GM12891 (cell line): ENCODE results near the gene EYS.

Source experiments
- PAX5 ChIP-seq: IDR thresholded peaks from 2 replicates; pipeline ENCODE4 v1.6.1; 2011; ENCODE audit warnings: low read length, moderate library complexity, mild to moderate bottlenecking; ENCODE audit not compliant: insufficient read depth, severe bottlenecking
- POLR2A ChIP-seq: IDR thresholded peaks from 2 replicates; pipeline ENCODE4 v1.6.1; 2011; ENCODE audit warnings: low read depth, low read length, control low read depth
- POLR2AphosphoS5 ChIP-seq: IDR thresholded peaks from 2 replicates; pipeline ENCODE4 v1.6.1; 2011; ENCODE audit warnings: low read depth, low read length, control low read depth
- POU2F2 ChIP-seq: IDR thresholded peaks from 2 replicates; pipeline ENCODE4 v1.6.1; 2011; ENCODE audit warnings: low read depth, mild to moderate bottlenecking, control low read depth, low read length, moderate library complexity
- SPI1 ChIP-seq: IDR thresholded peaks from 2 replicates; pipeline ENCODE4 v1.6.1; 2011; ENCODE audit warnings: low read depth, low read length, control low read depth
- TAF1 ChIP-seq: IDR thresholded peaks from 2 replicates; pipeline ENCODE4 v1.6.1; 2011; ENCODE audit warnings: low read depth, low read length, control low read depth

GRCh38 chr6:64782877-64783276 lies 924.1 kb downstream of the EYS start:
- no peak for TF ChIP-seq POLR2A
- TF ChIP-seq POU2F2, result no peak
- no peak for TF ChIP-seq TAF1
- no peak for TF ChIP-seq POLR2AphosphoS5
- TF ChIP-seq SPI1, result no peak
- TF ChIP-seq PAX5, result no peak
